ENCODE results near the gene AP2A1.

- TF ChIP-seq CTCF (IDR thresholded peaks at IDR 0.05) (no peak), POLR2A (IDR thresholded peaks at IDR 0.05) (no peak)
Measured at GRCh38 chr19:49812452-49812996, 45.7 kb downstream of the AP2A1 start.

Measured in thyroid gland (tissue), 4 donors.